Stimulated activated CD4-positive, alpha-beta T cell treated with anti-CD3 and anti-CD28 coated beads, Interleukin-2, amount 100 ng/mL, for 4 hours (primary cell): ENCODE data around the gene SMIM21.

Source experiments
- DNase-seq: peaks from one replicate; pipeline ENCODE4 v3.0.0-alpha.2; 2020; ENCODE audit warnings: low read depth

Gene SMIM21

GRCh38 chr18:75422341-75422910 is 5.1 kb downstream of the SMIM21 start:
- no peak for DNase-seq

GRCh38 chr18:75421656-75422055 is 5.8 kb downstream of the SMIM21 start:
- DNase-seq, result no peak

- no peak for DNase-seq
Observed at GRCh38 chr18:75418293-75419005, 9.1 kb downstream of the SMIM21 start.

- no peak for DNase-seq
Observed at GRCh38 chr18:75410611-75411010, 16.9 kb downstream of the SMIM21 start.

GRCh38 chr18:75409806-75410205 is 17.7 kb downstream of the SMIM21 start:
- DNase-seq, result no peak

- DNase-seq, result peak; percentile 16
Observed at GRCh38 chr18:75408554-75409506, 18.7 kb downstream of the SMIM21 start.

GRCh38 chr18:75407468-75408437 is 19.8 kb downstream of the SMIM21 start:
- DNase-seq, result no peak

- no peak for DNase-seq
Observed at GRCh38 chr18:75406491-75407445, 20.7 kb downstream of the SMIM21 start.

- DNase-seq, result no peak
Observed at GRCh38 chr18:75405351-75405750, 22.2 kb downstream of the SMIM21 start.

- DNase-seq, result no peak
Observed at GRCh38 chr18:75400366-75400765, 27.1 kb downstream of the SMIM21 start.

GRCh38 chr18:75395137-75395536 is 32.4 kb downstream of the SMIM21 start:
- no peak for DNase-seq

- DNase-seq, result no peak
Observed at GRCh38 chr18:75393721-75394120, 33.8 kb downstream of the SMIM21 start.

GRCh38 chr18:75392226-75392578 is 35.3 kb downstream of the SMIM21 start:
- no peak for DNase-seq

GRCh38 chr18:75391279-75392225 is 36.0 kb downstream of the SMIM21 start:
- DNase-seq, result no peak

GRCh38 chr18:75390854-75391253 is 36.6 kb downstream of the SMIM21 start:
- no peak for DNase-seq

GRCh38 chr18:75384144-75384543 is 43.4 kb downstream of the SMIM21 start:
- no peak for DNase-seq

- no peak for DNase-seq
Observed at GRCh38 chr18:75378376-75379315, 48.9 kb downstream of the SMIM21 start.

- no peak for DNase-seq
Observed at GRCh38 chr18:75377926-75378325, 49.6 kb downstream of the SMIM21 start.
